WERI-Rb-1 (cell line): ENCODE data around the gene IZUMO1.

ENCODE experiments used
- DNase-seq: peaks from one replicate; pipeline ENCODE4 v3.0.0-alpha.2; 2020
- H3K27ac ChIP-seq: fragments of 250-450 bp; sonication (Bioruptor Pico); 2 replicates; pipeline ENCODE4 v1.5.1; 2020; ENCODE audit warnings: mild to moderate bottlenecking, moderate library complexity
- H3K27me3 ChIP-seq: fragments of 250-450 bp; sonication (Bioruptor Pico); 2 replicates; pipeline ENCODE4 v1.5.1; 2021; ENCODE audit warnings: mild to moderate bottlenecking, low read depth, moderate library complexity; ENCODE audit not compliant: insufficient read depth, severe bottlenecking
- H3K36me3 ChIP-seq: fragments of 250-450 bp; sonication (Bioruptor Pico); 2 replicates; pipeline ENCODE4 v1.5.1; 2020; ENCODE audit warnings: mild to moderate bottlenecking, moderate library complexity
- H3K4me3 ChIP-seq: 2 replicates; pipeline ENCODE4 v1.5.1; 2011; ENCODE audit warnings: low read depth, mild to moderate bottlenecking, control low read depth, low read length
- H3K9me3 ChIP-seq: fragments of 250-450 bp; sonication (Bioruptor Pico); 2 replicates; pipeline ENCODE4 v1.5.1; 2021; ENCODE audit warnings: mild to moderate bottlenecking, moderate library complexity; ENCODE audit not compliant: severe bottlenecking
- CTCF ChIP-seq: IDR thresholded peaks from 2 replicates; pipeline ENCODE4 v1.5.1; 2011; ENCODE audit warnings: low read depth, mild to moderate bottlenecking, control low read depth, inconsistent platforms, low read length

Gene IZUMO1

GRCh38 chr19:48731452-48731851 is 15.3 kb downstream of the IZUMO1 start:
- no peak for TF ChIP-seq CTCF
- Histone ChIP-seq H3K4me3 (no peak overlapping the region), H3K36me3 (no peaks in the 10 kb centered on the region), H3K27ac (no peak overlapping the region), H3K9me3 (no peaks in the 10 kb centered on the region), H3K27me3 (no peaks in the 10 kb centered on the region)
- DNase-seq, result no peak

GRCh38 chr19:48728911-48729664 is 17.6 kb downstream of the IZUMO1 start:
- H3K27me3 ChIP-seq, result no peaks in the 10 kb centered on the region
- no peak overlapping the region for H3K27ac ChIP-seq

DNA sequence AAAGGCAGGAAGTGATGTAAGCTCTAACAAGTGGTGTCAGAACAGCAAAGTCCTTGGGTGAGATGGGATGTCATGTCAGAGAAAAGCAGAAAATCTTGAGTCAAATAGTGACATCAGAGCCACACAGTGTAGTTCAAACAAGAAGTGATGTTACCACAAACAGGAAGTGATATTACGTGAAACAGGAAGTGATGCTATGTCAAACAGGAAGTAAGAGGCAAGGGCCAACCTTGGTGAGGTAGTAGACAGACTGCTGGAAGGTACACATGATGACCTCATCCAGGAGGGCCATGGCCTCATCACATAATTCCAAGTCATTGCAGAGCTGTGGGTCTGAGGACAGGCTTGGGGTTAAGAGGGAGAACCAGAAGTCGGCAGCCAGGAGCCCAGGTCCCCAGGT is 20.2 kb downstream of the IZUMO1 start:
- Histone ChIP-seq H3K9me3 (no peaks in the 10 kb centered on the region), H3K36me3 (no peaks in the 10 kb centered on the region), H3K4me3 (no peak overlapping the region), H3K27ac (no peak overlapping the region), H3K27me3 (no peaks in the 10 kb centered on the region)
- no peak for TF ChIP-seq CTCF
- DNase-seq, result no peak

More at GRCh38 chr19:48728911-48729664, 17.6 kb downstream of the IZUMO1 start:
- no peaks in the 10 kb centered on the region for H3K36me3 ChIP-seq
- H3K4me3 ChIP-seq, result no peak overlapping the region
- TF ChIP-seq CTCF, result no peak
- DNase-seq, result no peak
- H3K9me3 ChIP-seq, result no peaks in the 10 kb centered on the region

- no peaks in the 10 kb centered on the region; the same call in 1 of the 2 replicates for H3K36me3 ChIP-seq
- H3K9me3 ChIP-seq, result no peaks in the 10 kb centered on the region
- no peak for DNase-seq
- no peak overlapping the region for H3K4me3 ChIP-seq
- H3K27ac ChIP-seq, result no peak overlapping the region
- no peak for TF ChIP-seq CTCF
- no peaks in the 10 kb centered on the region for H3K27me3 ChIP-seq
Measured at GRCh38 chr19:48724796-48725753, 21.6 kb downstream of the IZUMO1 start.

DNA sequence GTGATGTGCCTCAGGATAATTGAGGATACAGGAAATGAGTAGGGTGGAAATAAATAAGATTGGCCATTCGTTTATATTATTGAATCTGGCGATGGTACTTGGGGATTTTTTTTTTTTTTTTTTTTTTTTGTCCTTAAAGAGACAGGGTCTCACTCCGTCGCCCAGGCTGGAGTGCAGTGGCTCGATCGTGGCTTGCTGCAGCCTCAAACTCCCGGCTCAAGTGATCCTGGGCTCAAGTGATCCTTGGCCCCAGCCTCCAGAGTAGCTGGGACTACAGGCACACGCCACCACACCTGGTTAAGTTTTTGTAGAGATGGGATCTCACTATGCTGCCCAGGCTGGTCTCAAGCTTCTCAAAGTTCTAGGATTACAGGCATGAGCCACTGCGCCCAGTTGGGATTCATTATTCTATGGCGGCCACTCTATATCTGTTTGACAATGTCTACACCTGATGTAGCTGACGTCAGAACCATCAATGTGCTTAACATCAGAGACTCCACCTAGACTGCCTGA is 24.5 kb downstream of the IZUMO1 start:
- Histone ChIP-seq H3K9me3 (no peaks in the 10 kb centered on the region), H3K27ac (no peak overlapping the region), H3K27me3 (no peaks in the 10 kb centered on the region), H3K36me3 (no peaks in the 10 kb centered on the region; the same call in 1 of the 2 replicates), H3K4me3 (no peak overlapping the region)
- DNase-seq, result no peak
- no peak for TF ChIP-seq CTCF
